GM19463 (cell line): ENCODE measurements around the gene EIF3K.

Source experiments
- ATAC-seq: cut with Tn5 transposase; IDR thresholded peaks from one replicate; pipeline ENCODE4 v1.9.1; 2021; ENCODE audit warnings: mild to moderate bottlenecking, moderate library complexity; ENCODE audit not compliant: unreplicated experiment

EIF3K gene

DNA sequence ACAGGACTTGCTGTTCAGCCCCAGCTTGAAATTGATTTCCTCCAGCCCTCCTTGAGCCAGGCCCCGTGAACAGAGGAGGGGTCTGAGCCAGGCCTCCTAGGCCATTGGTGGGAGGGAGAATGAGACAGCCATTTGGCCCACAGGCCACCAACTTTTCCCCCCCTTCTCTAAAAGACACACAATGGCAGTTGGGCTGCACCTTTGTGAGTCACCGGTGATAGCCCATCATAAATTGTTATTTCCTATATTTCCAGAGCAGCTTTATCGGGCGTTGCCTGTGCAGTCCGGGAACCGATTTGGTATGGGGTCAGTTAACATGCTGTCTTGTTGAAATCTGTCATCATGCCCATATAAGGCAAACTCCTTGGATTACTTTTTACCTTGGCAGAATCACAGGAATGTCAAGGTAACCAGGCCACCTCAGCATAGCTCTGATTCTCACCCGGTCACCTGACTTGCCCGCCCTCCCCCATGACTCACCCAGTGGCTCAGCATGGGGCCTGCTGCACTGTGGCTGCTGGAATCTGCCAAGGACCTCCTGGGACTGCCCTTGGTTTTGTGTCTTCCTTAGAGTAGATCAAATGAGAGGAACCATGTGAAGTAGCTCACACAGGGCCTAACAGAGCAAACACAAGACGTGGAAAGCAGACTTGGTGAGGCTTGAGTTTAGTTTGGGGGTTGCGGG is 64.5 kb downstream of the EIF3K start:
- ATAC-seq, result no peak

- no peak for ATAC-seq
Observed at GRCh38 chr19:38684078-38684861, 65.3 kb downstream of the EIF3K start.

DNA sequence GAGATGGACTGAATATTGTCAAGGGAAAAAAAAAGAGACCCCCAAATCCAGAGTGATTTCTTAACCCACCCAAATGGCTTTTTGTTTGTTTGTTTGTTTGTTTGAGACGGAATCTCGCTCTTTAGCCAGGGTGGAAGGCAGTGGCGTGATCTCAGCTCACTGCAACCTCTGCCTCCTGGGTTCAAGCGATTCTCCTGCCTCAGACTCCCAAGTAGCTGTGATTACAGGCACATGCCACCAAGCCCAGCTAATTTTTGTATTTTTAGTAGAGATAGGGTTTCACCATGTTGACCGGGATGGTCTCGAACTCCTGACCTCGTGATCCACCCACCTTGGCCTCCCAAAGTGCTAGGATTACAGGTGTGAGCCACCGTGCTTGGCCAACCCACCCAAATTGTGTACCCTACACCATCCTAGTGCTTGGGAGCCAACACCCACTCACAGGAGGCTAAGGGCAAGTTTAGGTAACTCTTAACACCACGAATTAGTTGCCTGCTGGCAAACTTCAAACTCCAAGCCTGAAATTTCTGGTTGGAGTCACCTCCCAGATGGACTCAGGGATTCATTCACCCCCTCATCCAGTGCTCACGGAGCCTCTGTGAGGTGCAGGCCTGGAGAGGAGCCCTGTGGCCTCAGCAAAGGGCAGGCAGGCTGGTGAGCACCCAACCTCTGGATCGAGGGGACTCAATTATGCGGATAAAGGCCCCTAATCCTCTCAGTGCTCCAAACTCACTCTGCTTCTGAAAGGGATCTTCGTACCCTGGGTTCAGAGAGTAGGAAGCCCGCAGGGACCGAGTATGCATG is 66.1 kb downstream of the EIF3K start:
- ATAC-seq, result no peak

DNA sequence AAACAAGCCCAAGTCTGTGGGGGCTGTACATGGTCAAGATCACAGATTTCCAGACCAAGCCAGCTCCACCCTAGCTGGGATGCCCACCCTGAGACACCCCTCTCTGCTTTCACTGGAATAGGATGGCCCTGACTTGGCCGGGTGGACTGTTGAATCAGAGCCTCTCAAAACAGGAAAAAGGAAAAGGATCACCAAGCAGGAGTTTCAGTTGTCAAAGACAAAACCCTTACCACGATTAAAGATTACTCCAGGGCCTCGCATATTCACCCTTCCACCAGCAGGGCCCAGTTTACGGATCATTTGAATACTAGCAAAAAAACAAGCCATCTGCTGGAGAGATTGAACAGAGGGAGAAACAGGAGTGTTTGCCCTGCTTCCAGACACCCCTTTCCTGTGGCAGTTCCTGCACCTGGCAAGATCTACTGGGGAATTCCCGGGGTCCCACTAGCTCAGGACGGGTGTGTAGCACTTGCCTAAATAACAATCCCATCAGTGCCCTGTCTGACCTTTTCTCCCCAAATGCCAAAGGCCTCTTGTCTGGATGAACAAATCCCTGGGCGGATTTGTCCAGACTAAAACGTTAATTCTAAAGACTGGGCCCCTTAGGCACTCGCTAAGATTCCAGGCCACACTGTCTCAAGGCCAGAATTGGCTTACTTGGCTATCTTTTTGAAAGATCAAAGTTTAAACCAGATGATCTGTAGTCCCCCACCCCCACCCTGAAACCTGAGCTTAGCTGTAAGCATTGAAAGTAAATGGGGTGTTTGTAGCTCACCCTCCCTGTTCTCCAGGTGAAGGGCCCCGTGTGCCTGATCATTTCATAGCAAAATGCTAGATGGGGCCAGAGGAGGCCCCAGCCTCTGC is 66.9 kb downstream of the EIF3K start:
- ATAC-seq, result no peak

GRCh38 chr19:38686530-38686888 is 67.5 kb downstream of the EIF3K start:
- ATAC-seq, result no peak
